K562 (cell line): ENCODE data around the gene COG3. TPM values are rescaled to one million over a fixed set of nuclear protein-coding genes. Genes with fewer than 3 reads are reported as not detected.

Experiments used
- MGA ChIP-seq: fragments of 450-650 bp; IDR thresholded peaks from 2 replicates; pipeline ENCODE4 v1.6.1; 2016; ENCODE audit warnings: mild to moderate bottlenecking, moderate library complexity
- polyA plus RNA-seq, 8 experiments: library from polyadenylated mRNA; depleted of rRNA in 4 of 8; stranded (reverse) in 5 of 8; unstranded in 3 of 8; fragments of >200 nt; fragmentation: Nextera tagmentation in 2 of 8; fragmentation: Illumina TruSeq in 1 of 8; extraction: Ambion mirVana in 2 of 8; extraction: Trizol in 1 of 8; gene quantifications; 2 replicates each; pipeline versions ENCODE4 v1.2.1 to v1.2.3, GENCODE V29; 2011 to 2014; ENCODE audit warnings: inconsistent platforms in 1 of 8, missing spikeins in 1 of 8
- total RNA-seq, 7 experiments: library from RNA; depleted of rRNA in 6 of 7; stranded (reverse); fragments of >200 nt in 6 of 7; fragmentation: Illumina TruSeq in 2 of 7; extraction: Trizol in 2 of 7; gene quantifications; 2 replicates each; pipeline versions ENCODE4 v1.2.1 to v1.2.3, GENCODE V29; 2011 to 2021; ENCODE audit warnings: low replicate concordance in 1 of 7

COG3 gene
- total and polyA plus RNA-seq, 9 of the 15 experiments (the other 6 are each of a cell fraction or from before 2014, with no cell fraction given) = 3.9 to 22.9 (median 14.5) TPM

- peak; percentile 64; the same call in 1 of the 2 replicates for TF ChIP-seq MGA
Measured at GRCh38 chr13:45433381-45433790, 31.4 kb upstream of the COG3 start (continued).
